Measurements from ENCODE around the gene RMND1. TPM values are rescaled to one million over a fixed set of nuclear protein-coding genes. Genes with fewer than 3 reads are reported as not detected.
"Not testable (repeated sequence)": the region's sequence is repeated elsewhere in the genome, so short reads cannot be mapped to it uniquely, and the experiment has no call there.

RMND1 gene
- total RNA-seq, 2 experiments from 2014 or later = 19.0 to 19.7 TPM

- no peak for ATAC-seq
- Mint-ChIP-seq H3K27me3 (no peaks in the 10 kb centered on the region), H3K27ac (peak overlapping the region; percentile 71), H3K9me3 (no peaks in the 10 kb centered on the region), H3K36me3 (ENCODE audit: low read depth) (peaks cover 34% of the 10 kb centered on the region), H3K4me3 (peak overlapping the region; percentile 4), H3K4me1 (ENCODE audit: low read depth) (peaks cover 52% of the 10 kb centered on the region)
- peak; percentile 21 for DNase-seq
- POLR2A ChIA-PET = interaction anchor here (7.6 kb wide), 1 partner anchor 10 kb away, joined by 81 read pairs; no protein-coding TSS in a partner anchor
- TF ChIP-seq, protein P1, sequence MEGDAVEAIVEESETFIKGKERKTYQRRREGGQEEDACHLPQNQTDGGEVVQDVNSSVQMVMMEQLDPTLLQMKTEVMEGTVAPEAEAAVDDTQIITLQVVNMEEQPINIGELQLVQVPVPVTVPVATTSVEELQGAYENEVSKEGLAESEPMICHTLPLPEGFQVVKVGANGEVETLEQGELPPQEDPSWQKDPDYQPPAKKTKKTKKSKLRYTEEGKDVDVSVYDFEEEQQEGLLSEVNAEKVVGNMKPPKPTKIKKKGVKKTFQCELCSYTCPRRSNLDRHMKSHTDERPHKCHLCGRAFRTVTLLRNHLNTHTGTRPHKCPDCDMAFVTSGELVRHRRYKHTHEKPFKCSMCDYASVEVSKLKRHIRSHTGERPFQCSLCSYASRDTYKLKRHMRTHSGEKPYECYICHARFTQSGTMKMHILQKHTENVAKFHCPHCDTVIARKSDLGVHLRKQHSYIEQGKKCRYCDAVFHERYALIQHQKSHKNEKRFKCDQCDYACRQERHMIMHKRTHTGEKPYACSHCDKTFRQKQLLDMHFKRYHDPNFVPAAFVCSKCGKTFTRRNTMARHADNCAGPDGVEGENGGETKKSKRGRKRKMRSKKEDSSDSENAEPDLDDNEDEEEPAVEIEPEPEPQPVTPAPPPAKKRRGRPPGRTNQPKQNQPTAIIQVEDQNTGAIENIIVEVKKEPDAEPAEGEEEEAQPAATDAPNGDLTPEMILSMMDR (IDR thresholded peaks at IDR 0.05) = no peak
- CTCF ChIA-PET = interaction anchor here (0.6 to 1.6 kb wide), 3 partner anchors 11 to 21 kb away, joined by 3 to 7 read pairs (median 4); no protein-coding TSS in a partner anchor
- intact Hi-C loops (cut with micrococcal nuclease) = no loop called here
Measured at GRCh38 chr6:151385177-151385576, 66.7 kb downstream of the RMND1 start.

GRCh38 chr6:151384151-151384550, 67.8 kb downstream of the RMND1 start:
- no peak overlapping the region for H3K4me3 Mint-ChIP-seq
- H3K36me3 Mint-ChIP-seq (ENCODE audit: low read depth) = peaks cover 35% of the 10 kb centered on the region
- DNase-seq = no peak
- no peaks in the 10 kb centered on the region for H3K27me3 Mint-ChIP-seq
- ATAC-seq = no peak
- intact Hi-C loops (cut with micrococcal nuclease) = no loop called here
- ChIA-PET POLR2A (interaction anchor here (1.1 to 1.5 kb wide), 2 partner anchors 11 to 68 kb away, joined by 3 to 4 read pairs; partner anchors contain the start of gene RMND1), CTCF (interaction anchor here (1.4 kb wide), 1 partner anchor 21 kb away, joined by 4 read pairs; no protein-coding TSS in a partner anchor)
- peaks cover 58% of the 10 kb centered on the region for H3K4me1 Mint-ChIP-seq (ENCODE audit: low read depth)
- H3K27ac Mint-ChIP-seq = peak overlapping the region; percentile 71
- TF ChIP-seq, protein P1 (IDR thresholded peaks at IDR 0.05) = no peak
- no peaks in the 10 kb centered on the region for H3K9me3 Mint-ChIP-seq

DNA sequence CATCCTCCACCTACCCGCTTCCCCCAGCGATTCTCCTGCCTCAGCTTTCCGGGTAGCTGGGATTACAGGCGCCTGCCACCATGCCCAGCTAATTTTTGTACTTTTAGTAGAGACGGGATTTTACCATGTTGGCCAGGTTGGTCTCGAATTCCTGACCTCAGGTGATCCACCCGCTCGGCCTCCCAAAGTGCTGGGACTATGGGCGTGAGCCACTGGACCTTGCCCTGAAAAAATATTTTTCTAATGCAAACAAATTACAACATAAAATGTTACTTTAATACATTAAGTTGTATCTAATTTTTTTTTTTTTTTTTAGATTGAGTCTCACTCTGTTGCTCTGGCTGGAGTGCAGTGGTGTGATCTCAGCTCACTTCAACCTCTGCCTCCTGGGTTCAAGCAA, 69.3 kb downstream of the RMND1 start:
- ChIA-PET CTCF (interaction anchor here (1.0 kb wide), 1 partner anchor 24 kb away, joined by 3 read pairs; no protein-coding TSS in a partner anchor), POLR2A (interaction anchor here (1.2 to 1.9 kb wide), 3 partner anchors 10 to 70 kb away, joined by 3 to 6 read pairs (median 4); partner anchors contain the start of gene RMND1)
- H3K4me1 Mint-ChIP-seq (ENCODE audit: low read depth) = peaks cover 61% of the 10 kb centered on the region
- H3K27ac Mint-ChIP-seq; H3K9me3 Mint-ChIP-seq; DNase-seq; H3K27me3 Mint-ChIP-seq; intact Hi-C loops (cut with micrococcal nuclease); ATAC-seq; H3K4me3 Mint-ChIP-seq: not testable (repeated sequence)
- peaks cover 29% of the 10 kb centered on the region for H3K36me3 Mint-ChIP-seq (ENCODE audit: low read depth)

GRCh38 chr6:151381722-151382121, 70.2 kb downstream of the RMND1 start:
- H3K4me3 Mint-ChIP-seq = no peak overlapping the region
- ChIA-PET POLR2A (interaction anchor here (1.2 to 1.9 kb wide), 2 partner anchors 10 to 14 kb away, joined by 4 to 6 read pairs; no protein-coding TSS in a partner anchor), CTCF (no interaction called here)
- H3K4me1 Mint-ChIP-seq (ENCODE audit: low read depth) = peaks cover 59% of the 10 kb centered on the region
- ATAC-seq (no peak), DNase-seq (no peak)
- H3K27ac Mint-ChIP-seq = peak overlapping the region; percentile 76
- TF ChIP-seq, protein P1 (IDR thresholded peaks at IDR 0.05) = no peak
- no peaks in the 10 kb centered on the region for H3K9me3 Mint-ChIP-seq
- intact Hi-C loops (cut with micrococcal nuclease) = no loop called here
- peaks cover 23% of the 10 kb centered on the region for H3K36me3 Mint-ChIP-seq (ENCODE audit: low read depth)
- no peaks in the 10 kb centered on the region for H3K27me3 Mint-ChIP-seq

GRCh38 chr6:151380848-151381205, 71.1 kb downstream of the RMND1 start:
- intact Hi-C loops (cut with micrococcal nuclease) = no loop called here
- H3K4me3 Mint-ChIP-seq = peak overlapping the region; percentile 69
- H3K9me3 Mint-ChIP-seq = no peaks in the 10 kb centered on the region
- TF ChIP-seq, protein P1 (IDR thresholded peaks at IDR 0.05) = no peak
- H3K27ac Mint-ChIP-seq = peak overlapping the region; percentile 94
- CTCF ChIA-PET = interaction anchor here (1.1 kb wide), 1 partner anchor 23 kb away, joined by 3 read pairs; no protein-coding TSS in a partner anchor
- peaks cover 62% of the 10 kb centered on the region for H3K4me1 Mint-ChIP-seq (ENCODE audit: low read depth)
- no peaks in the 10 kb centered on the region for H3K27me3 Mint-ChIP-seq
- H3K36me3 Mint-ChIP-seq (ENCODE audit: low read depth) = peaks cover 28% of the 10 kb centered on the region
- ATAC-seq (peak; percentile 18), DNase-seq (no peak)
- POLR2A ChIA-PET = interaction anchor here (1.1 kb wide), 1 partner anchor 9 kb away, joined by 7 read pairs; no protein-coding TSS in a partner anchor

All from activated CD8-positive, alpha-beta T cell treated with anti-CD3 and anti-CD28 coated beads for 36 hours (primary cell).